ELR (cell line): ENCODE results near the gene PCSK5.
"Not testable (repeated sequence)": the region's sequence is repeated elsewhere in the genome, so short reads cannot be mapped to it uniquely, and the experiment has no call there.

Experiments
- DNase-seq: peaks from one replicate; pipeline ENCODE4 v3.0.0-alpha.2; 2015; ENCODE audit warnings: low read depth

PCSK5 gene

GRCh38 chr9:75890472-75891276, at the start of gene PCSK5:
PCSK5 (plus strand) TSS chr9:75890673; CDS start chr9:75891182, 509 bp downstream.
- peak; percentile 66 for DNase-seq

- DNase-seq: no peak
These were observed 46.2 kb upstream of the PCSK5 start for GRCh38 chr9:75844321-75844720.

- DNase-seq: no peak
These were observed 44.7 kb upstream of the PCSK5 start for GRCh38 chr9:75845806-75846205.

- no peak for DNase-seq
These were observed 43.4 kb upstream of the PCSK5 start for GRCh38 chr9:75847085-75847484.

- DNase-seq: no peak
These were observed 39.8 kb upstream of the PCSK5 start for GRCh38 chr9:75850459-75851200.

GRCh38 chr9:75851917-75852316, 38.6 kb upstream of the PCSK5 start:
- DNase-seq: no peak

GRCh38 chr9:75852746-75853145, 37.7 kb upstream of the PCSK5 start:
- DNase-seq: no peak

- DNase-seq: peak; percentile 2
These were observed 35.0 kb upstream of the PCSK5 start for GRCh38 chr9:75855509-75855908.

GRCh38 chr9:75858497-75859092, 31.9 kb upstream of the PCSK5 start:
- no peak for DNase-seq

- no peak for DNase-seq
These were observed 26.2 kb upstream of the PCSK5 start for GRCh38 chr9:75864266-75864665.

- peak; percentile 44 for DNase-seq
These were observed 24.1 kb upstream of the PCSK5 start for GRCh38 chr9:75866273-75866871.

- not testable (repeated sequence) for DNase-seq
These were observed 21.9 kb upstream of the PCSK5 start for GRCh38 chr9:75868526-75868925.

- DNase-seq: no peak
These were observed 21.2 kb upstream of the PCSK5 start for GRCh38 chr9:75869236-75869635.

- no peak for DNase-seq
These were observed 20.0 kb upstream of the PCSK5 start for GRCh38 chr9:75870450-75870849.

GRCh38 chr9:75871624-75872023, 18.8 kb upstream of the PCSK5 start:
- no peak for DNase-seq

- DNase-seq: no peak
These were observed 16.8 kb upstream of the PCSK5 start for GRCh38 chr9:75873712-75874111.

- DNase-seq: no peak
These were observed 13.4 kb upstream of the PCSK5 start for GRCh38 chr9:75876999-75877640.

GRCh38 chr9:75878488-75878860, 12.0 kb upstream of the PCSK5 start:
- DNase-seq: no peak

GRCh38 chr9:75880618-75881017, 9.9 kb upstream of the PCSK5 start:
- DNase-seq: no peak

GRCh38 chr9:75881761-75882160, 8.7 kb upstream of the PCSK5 start:
- DNase-seq: no peak

- DNase-seq: no peak
These were observed 4.8 kb upstream of the PCSK5 start for GRCh38 chr9:75885652-75886051.

- DNase-seq: no peak
These were observed 896 bp upstream of the PCSK5 start for GRCh38 chr9:75889577-75889976.
